GM21723 (cell line): Measurements from ENCODE around the gene SSBP3.

ENCODE experiments used
- ATAC-seq: cut with Tn5 transposase; IDR thresholded peaks from one replicate; pipeline ENCODE4 v1.9.1; 2021; ENCODE audit warnings: mild to moderate bottlenecking, moderate library complexity; ENCODE audit not compliant: unreplicated experiment

The SSBP3 gene

DNA sequence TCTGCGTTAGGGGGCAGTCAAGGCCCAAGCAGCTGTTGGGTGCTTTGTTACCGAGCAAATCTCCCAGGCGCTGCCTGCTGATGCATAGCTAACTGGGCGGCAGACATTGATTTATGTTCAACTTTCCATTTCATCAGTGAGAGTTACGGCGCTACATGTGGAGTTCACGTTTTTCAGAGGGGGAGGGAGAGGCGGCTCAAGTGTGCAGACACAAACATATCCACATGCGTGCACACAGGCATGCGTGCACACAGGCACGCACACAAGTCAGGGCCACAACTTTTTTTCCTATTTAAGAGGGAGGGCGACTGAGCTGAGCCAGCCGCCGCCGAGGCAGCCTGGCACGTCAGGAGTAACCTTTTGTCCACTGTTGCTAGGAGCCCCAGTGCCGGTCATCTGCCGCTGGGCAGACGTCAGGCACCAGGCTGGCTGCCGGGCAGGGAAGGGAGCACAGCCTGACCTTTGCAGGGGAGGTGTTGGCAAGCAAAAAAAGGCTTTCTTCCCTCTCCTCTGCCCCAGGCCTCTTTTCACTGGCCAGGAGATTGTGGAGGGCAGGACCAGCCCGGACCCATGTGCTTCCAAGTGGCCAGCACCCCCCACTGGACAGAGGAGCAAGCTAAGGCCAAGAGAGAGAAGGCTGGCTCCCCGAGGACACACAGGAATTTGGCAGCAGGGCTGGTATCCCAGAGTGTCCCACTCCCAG, 133.0 kb downstream of the SSBP3 start:
- ATAC-seq, result no peak

DNA sequence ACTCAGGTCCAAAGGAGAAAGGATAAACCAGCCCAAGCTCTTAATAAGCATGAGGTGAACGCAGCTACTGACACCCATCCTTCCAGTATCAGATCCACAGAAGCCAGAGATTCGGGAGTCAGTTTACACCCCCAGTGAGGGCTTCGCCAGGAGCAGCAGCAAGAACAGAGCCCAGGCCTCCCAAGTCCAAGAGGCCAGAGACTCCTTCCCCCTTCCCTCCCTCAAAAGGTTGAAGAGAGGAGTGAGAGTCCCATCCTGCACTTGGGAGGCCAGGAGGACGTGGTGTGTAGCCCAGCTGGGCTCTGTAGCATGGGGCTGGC, 133.5 kb downstream of the SSBP3 start:
- no peak for ATAC-seq

DNA sequence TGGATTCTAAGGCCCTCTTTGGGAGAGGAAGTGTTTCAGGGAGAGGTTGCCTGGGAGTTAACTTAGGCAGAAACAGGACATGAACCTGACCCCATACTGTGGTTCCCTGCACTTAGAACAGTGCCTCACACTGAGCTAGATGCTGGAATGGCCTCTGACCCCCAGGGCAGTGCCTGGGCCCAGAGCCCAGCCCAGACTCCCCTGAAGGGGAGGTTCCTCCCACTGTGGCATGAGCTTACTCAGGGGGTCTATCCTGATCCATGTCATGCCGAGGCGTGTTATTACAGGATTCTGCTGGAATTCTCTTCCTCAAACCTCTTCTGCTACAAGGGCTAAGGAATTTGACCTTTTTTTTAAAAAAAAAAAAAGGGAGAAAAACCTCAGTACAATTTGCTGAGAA, 134.1 kb downstream of the SSBP3 start:
- ATAC-seq, result no peak

- no peak for ATAC-seq
These were observed 134.9 kb downstream of the SSBP3 start for GRCh38 chr1:54271341-54271740.

DNA sequence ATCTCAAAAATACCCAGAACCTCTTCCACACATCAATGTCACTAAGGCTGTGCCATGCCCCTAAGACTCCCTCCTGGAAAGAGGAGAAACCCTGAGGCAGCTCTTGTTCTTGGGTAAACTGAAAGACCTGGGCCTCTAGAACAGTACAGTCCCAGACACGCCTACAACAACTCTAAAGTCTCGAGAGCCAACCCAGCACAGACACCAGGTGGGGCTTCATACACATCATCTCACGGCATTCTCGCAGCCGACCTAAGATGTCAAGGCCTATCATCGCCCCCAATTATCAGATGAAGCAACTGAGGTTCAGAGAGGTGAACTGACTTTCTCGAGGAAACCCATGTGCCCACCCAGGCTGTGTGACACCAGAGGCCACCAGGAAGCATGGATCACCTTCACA, 135.7 kb downstream of the SSBP3 start:
- ATAC-seq, result no peak

- ATAC-seq, result no peak
These were observed 137.4 kb downstream of the SSBP3 start for GRCh38 chr1:54268762-54269297.

DNA sequence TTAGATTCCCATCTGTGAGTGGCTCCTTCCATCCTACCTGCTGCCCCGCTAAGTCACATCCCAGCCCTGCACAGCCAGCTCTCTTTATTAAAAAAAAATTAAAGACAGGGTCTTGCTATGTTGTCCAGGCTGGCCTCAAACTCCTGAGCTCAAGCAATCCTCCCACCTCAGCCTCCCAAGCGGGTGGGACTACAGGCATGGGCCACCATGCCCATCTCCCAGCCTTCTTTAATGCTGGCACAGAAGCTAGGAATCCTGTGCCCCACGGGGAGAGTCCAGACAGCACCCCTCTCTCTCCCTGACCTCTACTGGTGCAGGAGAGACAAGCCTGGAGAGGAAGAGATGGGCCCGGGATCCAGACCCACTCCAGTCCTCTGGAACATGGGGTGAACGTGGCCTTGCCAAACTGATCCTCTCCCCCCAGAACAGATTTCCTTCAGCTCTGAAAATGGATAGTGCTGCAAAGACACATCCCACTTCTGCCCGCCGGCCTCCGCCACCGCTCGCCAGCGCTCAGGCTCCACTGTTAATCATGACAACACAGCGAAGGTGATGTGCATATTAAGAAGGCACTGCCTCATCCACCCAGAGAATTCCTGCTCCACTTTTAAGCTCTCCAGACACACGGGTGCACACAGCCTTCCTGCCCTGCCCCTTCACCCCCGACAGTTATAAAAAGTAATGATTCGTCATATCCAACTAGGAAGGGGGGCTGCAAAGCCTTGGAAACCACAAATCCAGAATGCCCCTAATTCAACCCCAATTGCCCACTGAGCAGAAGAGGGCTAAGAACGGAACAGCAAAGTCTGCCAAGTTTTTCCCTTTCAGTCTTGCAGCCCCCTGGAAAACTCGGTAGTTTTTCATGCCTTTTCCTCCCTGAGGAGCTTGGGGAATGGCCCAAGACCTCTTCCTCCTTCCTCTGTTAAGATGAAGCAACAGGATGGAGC, 138.1 kb downstream of the SSBP3 start:
- no peak for ATAC-seq

- ATAC-seq, result no peak
These were observed 139.3 kb downstream of the SSBP3 start for GRCh38 chr1:54266908-54267307.

GRCh38 chr1:54266195-54266594, 140.0 kb downstream of the SSBP3 start:
- no peak for ATAC-seq

- no peak for ATAC-seq
These were observed 140.5 kb downstream of the SSBP3 start for GRCh38 chr1:54265659-54266058.

DNA sequence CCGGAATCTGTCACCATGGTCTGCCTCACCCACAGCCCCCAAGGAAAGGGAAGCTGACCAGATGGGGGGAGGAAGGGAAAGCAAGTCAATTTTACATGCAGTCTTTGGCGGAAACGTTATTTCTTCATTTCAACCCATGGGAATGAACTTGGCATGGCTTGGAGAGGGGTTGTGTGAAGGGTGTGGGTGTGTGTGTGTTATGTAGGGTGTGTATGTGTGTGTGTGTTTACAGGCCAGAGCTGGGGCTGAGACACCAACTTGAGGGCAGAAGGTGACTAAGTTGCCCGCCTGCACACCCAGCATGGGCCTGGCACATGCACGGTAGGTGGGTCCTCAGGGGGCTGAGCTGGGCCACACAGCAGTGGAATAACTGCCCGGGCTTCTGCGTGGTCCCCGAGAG, 141.1 kb downstream of the SSBP3 start:
- ATAC-seq, result no peak

DNA sequence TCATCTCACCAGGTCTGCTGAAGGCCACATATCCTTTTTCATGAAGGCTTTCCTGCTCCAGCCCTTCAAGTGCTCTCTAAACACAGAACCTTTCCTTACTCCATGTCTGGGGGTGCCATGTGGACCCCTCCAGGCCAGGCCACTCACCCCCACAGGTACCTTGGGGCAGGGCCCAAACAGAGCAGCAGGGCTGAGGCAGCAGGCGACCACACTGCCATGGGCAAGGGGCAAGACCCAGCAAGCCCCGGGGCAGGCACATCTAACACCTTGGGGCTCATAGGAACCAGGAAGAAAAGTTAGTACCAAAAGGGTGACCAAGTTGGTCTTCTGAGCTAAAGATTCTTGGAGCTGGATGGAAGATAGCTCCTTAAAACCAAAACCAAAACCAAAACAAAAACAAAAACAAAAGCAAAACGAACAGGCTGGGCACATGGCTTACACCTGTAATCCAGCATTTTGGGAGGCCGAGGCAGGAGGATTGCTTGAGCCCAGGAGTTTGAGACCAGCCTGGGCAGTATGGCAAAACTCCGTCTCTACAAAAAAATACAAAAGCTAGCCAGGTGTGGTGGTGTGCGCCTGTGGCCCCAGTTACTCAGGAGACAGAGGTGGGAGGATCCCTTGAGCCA, 142.5 kb downstream of the SSBP3 start:
- no peak for ATAC-seq

GRCh38 chr1:54262244-54262643, 143.9 kb downstream of the SSBP3 start:
- no peak for ATAC-seq

- no peak for ATAC-seq
These were observed 145.4 kb downstream of the SSBP3 start for GRCh38 chr1:54260810-54261209.

DNA sequence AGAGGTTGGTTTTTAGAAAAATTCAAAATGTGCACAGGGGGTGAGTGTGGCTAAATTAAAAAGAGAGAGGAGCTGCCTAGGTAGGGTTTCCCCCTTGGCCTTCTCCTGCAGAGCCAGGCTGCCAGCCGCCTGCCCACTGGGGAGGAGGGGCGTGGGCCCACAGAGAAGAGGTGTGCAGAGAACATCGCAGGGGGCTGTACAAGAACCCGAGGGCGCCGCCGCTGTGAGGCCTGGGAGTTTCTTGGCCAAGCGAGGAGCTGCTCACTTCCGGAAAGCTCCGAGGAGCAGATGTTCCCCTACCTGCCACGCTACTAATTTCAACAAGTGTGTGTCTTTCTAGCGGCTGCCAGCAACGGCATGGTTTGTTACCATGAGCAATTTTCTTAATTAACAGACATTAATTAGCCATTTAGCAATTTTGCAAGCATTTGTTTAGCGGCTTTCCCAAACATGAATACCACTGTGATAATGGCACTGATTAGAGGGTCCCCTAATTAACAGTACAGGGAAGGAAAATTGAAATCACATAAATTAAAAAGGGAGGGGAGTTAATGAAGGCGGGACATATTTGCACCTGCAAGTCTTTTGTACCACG, 146.6 kb downstream of the SSBP3 start:
- no peak for ATAC-seq

DNA sequence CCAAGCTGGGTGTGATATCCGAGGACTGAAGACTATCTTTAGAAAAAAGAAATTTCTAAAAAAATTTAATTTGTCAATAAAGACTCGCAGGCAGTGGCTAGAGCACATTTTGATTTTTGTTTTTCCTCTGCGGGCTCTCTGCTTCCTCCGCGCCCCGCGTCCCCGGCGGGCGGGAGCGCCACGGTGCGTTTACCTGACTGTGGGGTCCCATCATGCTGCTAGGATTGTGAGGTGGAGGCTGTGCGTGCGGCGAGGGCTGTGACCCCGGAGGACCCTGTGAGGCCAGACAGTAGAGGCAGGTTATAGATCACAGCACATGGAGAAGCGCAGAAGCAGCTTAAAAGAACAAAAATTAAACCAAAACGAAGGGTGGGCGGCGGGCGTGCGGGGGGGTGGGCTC, 148.3 kb downstream of the SSBP3 start:
- no peak for ATAC-seq

- ATAC-seq, result no peak
These were observed 148.9 kb downstream of the SSBP3 start for GRCh38 chr1:54257346-54257620.

DNA sequence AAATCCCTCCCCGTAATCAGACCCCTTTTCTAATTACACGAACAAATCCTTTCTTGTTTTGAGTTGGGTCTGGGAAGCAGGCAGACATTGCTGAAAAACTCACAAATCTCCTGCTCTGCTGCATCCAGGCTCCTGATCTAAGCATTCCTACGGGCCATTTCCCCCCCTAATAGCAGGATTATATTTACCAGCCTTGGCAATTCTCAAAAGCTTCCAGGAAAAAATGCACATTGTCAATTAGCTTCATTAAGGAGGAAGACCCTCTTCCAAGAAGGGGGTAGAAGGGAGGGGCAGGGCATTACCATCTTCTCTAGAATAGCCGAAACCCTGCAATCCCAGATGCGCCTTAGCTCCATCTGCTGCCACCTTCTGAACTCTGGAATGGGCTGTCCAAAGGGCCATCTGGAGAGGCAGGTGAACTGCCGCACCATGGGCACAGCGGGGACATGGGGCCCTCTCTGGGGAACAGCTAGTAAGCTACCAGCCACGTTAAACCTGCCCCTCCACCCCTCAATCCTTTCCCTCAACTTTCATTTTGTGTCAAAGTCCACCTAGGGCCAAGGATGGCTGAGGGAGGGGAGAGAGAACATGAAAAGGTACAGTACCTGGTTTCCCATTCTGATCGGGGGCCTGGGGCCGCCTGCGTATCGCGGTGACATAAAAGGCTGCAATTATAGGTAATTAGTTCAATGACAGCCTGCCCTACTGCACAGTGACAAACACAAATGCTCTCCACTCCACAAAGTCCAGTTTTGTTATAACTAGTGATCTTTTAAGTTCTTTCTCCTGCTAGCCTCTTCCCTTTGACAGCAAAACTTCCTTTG, 149.5 kb downstream of the SSBP3 start:
- ATAC-seq, result no peak

DNA sequence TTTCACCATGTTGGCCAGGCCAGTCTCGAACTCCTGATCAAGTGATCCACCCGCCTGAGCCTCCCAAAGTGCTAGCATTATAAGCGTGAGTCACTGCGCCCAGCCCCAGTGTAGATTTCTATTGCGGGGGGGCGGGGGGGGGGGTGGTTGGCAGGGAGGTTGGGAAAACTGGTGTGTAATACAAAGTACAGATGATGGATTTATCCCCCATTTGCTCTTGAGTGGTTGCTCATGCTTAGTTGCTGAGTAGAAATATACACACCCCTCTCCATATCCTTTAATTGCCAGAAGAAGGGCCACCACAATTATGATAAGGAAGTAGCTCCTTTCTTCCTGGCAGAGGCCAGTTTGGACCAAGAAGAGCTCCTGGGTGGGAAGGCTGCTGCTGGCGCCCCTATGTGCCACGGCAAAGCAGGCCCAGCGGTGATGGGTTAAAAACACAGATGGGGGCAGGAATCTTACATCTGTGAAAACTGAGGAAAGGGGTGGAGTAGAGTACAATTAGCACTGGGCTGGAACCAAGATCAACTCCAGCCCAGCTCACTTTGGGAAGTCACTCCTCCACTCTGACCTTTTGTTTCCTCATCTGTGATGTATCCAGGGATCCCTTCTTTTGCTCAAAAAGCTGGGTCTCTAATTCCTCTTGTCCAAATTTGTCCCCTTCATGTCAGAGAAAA, 151.0 kb downstream of the SSBP3 start:
- no peak for ATAC-seq

GRCh38 chr1:54254055-54254454, 152.1 kb downstream of the SSBP3 start:
- ATAC-seq, result no peak
